K562 (cell line): Measurements from ENCODE around the gene SRSF11. TPM values are rescaled to one million over a fixed set of nuclear protein-coding genes. Genes with fewer than 3 reads are reported as not detected.

Experiments
- CC2D1A ChIP-seq: fragments of 450-650 bp; IDR thresholded peaks from 2 replicates; pipeline ENCODE4 v1.6.1; 2017; ENCODE audit warnings: mild to moderate bottlenecking
- EHMT2 ChIP-seq: fragments of 450-650 bp; IDR thresholded peaks from 2 replicates; pipeline ENCODE4 v1.6.1; 2018; ENCODE audit warnings: antibody characterized with exemption
- GTF2A2 ChIP-seq: IDR thresholded peaks from 2 replicates; pipeline ENCODE4 v1.6.1; 2016; ENCODE audit warnings: mild to moderate bottlenecking, missing genetic modification characterization, missing compliant biosample characterization
- HNRNPUL1 ChIP-seq: fragments of 200-400 bp; formaldehyde crosslinking; IDR thresholded peaks from 2 replicates; pipeline ENCODE4 v1.6.1; 2017; ENCODE audit warnings: low read length
- HSF4 ChIP-seq: fragments of 250-450 bp; sonication (Bioruptor Pico); IDR thresholded peaks from 2 replicates; pipeline ENCODE4 v2.1.2; 2022; ENCODE audit warnings: mild to moderate bottlenecking, moderate library complexity, borderline replicate concordance
- LARP7 ChIP-seq: fragments of 450-650 bp; IDR thresholded peaks from 2 replicates; pipeline ENCODE4 v1.6.1; 2016
- NFYB ChIP-seq: IDR thresholded peaks from 2 replicates; pipeline ENCODE4 v1.6.1; 2011; ENCODE audit warnings: mild to moderate bottlenecking, moderate library complexity; ENCODE audit not compliant: insufficient read length; ENCODE audit errors: extremely low read depth
- POLR2AphosphoS2 ChIP-seq: IDR thresholded peaks from 2 replicates; pipeline ENCODE4 v1.6.1; 2012; ENCODE audit warnings: low read length, improper control_type of control experiment
- SAFB ChIP-seq: fragments of 200-400 bp; formaldehyde crosslinking; IDR thresholded peaks from 2 replicates; pipeline ENCODE4 v1.6.1; 2017; ENCODE audit warnings: low read depth, low read length, borderline replicate concordance
- SOX6 ChIP-seq: fragments of 450-650 bp; IDR thresholded peaks from 2 replicates; pipeline ENCODE4 v1.6.1; 2014; ENCODE audit warnings: mild to moderate bottlenecking
- TAF1 ChIP-seq: IDR thresholded peaks from 2 replicates; pipeline ENCODE4 v1.6.1; 2011; ENCODE audit warnings: mild to moderate bottlenecking, low read length, moderate library complexity; ENCODE audit not compliant: insufficient read depth, control insufficient read depth, severe bottlenecking; ENCODE audit errors: extremely low read depth
- ZNF212 ChIP-seq: fragments of 450-650 bp; formaldehyde crosslinking; IDR thresholded peaks from 2 replicates; pipeline ENCODE4 v1.4.0; 2020; ENCODE audit warnings: mild to moderate bottlenecking
- ZNF436 ChIP-seq: fragments of 250-450, 450-650 bp; sonication (Bioruptor Pico); formaldehyde crosslinking; IDR thresholded peaks from 2 replicates; pipeline ENCODE4 v1.7.0; 2020; ENCODE audit warnings: mild to moderate bottlenecking
- ZNF583 ChIP-seq: fragments of 250-450 bp; sonication (Bioruptor Pico); IDR thresholded peaks from 2 replicates; pipeline ENCODE4 v1.4.0; 2020
- polyA plus RNA-seq, 8 experiments: library from polyadenylated mRNA; depleted of rRNA in 4 of 8; stranded (reverse) in 5 of 8; unstranded in 3 of 8; fragments of >200 nt; fragmentation: Nextera tagmentation in 2 of 8; fragmentation: Illumina TruSeq in 1 of 8; extraction: Ambion mirVana in 2 of 8; extraction: Trizol in 1 of 8; gene quantifications; 2 replicates each; pipeline versions ENCODE4 v1.2.1 to v1.2.3, GENCODE V29; 2011 to 2014; ENCODE audit warnings: inconsistent platforms in 1 of 8, missing spikeins in 1 of 8
- total RNA-seq, 7 experiments: library from RNA; depleted of rRNA in 6 of 7; stranded (reverse); fragments of >200 nt in 6 of 7; fragmentation: Illumina TruSeq in 2 of 7; extraction: Trizol in 2 of 7; gene quantifications; 2 replicates each; pipeline versions ENCODE4 v1.2.1 to v1.2.3, GENCODE V29; 2011 to 2021; ENCODE audit warnings: low replicate concordance in 1 of 7
- TF ChIP-seq, protein P1 (sequence below): fragments of 450-650 bp; IDR thresholded peaks from 2 replicates; pipeline ENCODE4 v1.6.1; 2018; ENCODE audit warnings: mild to moderate bottlenecking, low read depth; ENCODE audit not compliant: partially characterized antibody
- TF ChIP-seq, protein P2 (sequence below), 2 experiments: IDR thresholded peaks; 2 replicates each; pipeline ENCODE4 v1.6.1; 2012; ENCODE audit warnings: improper control_type of control experiment in 2 of 2, low read depth in 2 of 2, low read length in 2 of 2, borderline replicate concordance in 1 of 2
- TF ChIP-seq, protein P3 (sequence below): fragments of 450-650 bp; IDR thresholded peaks from 2 replicates; pipeline ENCODE4 v1.6.1; 2016
- TF ChIP-seq, protein P4 (sequence below), 2 experiments: fragments of 450-650 bp in 1 of 2; IDR thresholded peaks; 2 replicates each; pipeline ENCODE4 v1.6.1; 2011 to 2017; ENCODE audit warnings: low read depth in 2 of 2, antibody characterized with exemption in 1 of 2, borderline replicate concordance in 1 of 2, low read length in 1 of 2, mild to moderate bottlenecking in 1 of 2, mixed read lengths in 1 of 2; ENCODE audit not compliant: control insufficient read depth in 1 of 2

SRSF11 gene
- total and polyA plus RNA-seq, 9 of the 15 experiments (the other 6 are each of a cell fraction or from before 2014, with no cell fraction given): 76.9 to 418 (median 190) TPM

DNA sequence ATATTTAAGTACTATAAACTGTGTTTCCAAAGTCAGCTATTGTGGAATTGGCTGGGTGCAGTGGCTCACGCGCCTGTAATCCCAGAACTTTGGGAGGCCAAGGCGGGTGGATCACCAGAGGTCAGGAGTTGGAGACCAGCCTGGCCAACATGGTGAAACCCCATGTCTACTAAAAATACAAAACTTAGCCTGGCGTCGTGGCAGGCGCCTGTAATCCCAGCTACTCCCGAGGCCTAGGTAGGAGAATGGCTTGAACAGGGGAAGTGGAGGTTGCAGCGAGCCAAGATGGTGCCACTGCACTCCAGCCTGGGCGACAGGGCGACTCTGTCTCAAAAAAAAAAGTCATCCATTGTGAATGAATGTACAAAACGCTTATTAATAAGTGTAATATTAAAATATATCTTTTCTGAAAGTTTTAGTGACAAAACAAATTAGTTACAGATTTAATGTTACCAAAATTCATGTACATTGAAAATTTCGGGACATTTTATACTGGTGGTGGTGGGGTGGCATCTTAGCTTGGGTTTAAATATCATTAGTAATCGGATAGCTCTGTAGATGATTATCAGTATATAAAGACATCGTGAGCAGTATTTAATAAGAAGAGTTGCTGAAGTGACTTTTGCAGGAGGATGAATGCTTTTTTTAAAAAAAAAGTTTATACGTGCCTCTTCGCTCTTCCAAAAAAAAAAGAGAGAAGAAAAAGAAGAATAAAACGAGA, 503 bp upstream of the SRSF11 start (continued):
- TF ChIP-seq CC2D1A: 0 out of 2 replicates have a peak, but pooled peaks have one; percentile 22
- no peak for TF ChIP-seq GTF2A2 (tag)
- 0 out of 2 replicates have a peak, but pooled peaks have one; percentile 20 for TF ChIP-seq ZNF436 (CRISPR knock-in tag)
- TF ChIP-seq EHMT2: peak; percentile 72
- TF ChIP-seq, protein P1, sequence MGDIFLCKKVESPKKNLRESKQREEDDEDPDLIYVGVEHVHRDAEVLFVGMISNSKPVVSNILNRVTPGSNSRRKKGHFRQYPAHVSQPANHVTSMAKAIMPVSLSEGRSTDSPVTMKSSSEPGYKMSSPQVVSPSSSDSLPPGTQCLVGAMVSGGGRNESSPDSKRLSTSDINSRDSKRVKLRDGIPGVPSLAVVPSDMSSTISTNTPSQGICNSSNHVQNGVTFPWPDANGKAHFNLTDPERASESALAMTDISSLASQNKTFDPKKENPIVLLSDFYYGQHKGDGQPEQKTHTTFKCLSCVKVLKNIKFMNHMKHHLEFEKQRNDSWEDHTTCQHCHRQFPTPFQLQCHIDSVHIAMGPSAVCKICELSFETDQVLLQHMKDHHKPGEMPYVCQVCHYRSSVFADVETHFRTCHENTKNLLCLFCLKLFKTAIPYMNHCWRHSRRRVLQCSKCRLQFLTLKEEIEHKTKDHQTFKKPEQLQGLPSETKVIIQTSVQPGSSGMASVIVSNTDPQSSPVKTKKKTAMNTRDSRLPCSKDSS: no peak
- TF ChIP-seq, protein P2, sequence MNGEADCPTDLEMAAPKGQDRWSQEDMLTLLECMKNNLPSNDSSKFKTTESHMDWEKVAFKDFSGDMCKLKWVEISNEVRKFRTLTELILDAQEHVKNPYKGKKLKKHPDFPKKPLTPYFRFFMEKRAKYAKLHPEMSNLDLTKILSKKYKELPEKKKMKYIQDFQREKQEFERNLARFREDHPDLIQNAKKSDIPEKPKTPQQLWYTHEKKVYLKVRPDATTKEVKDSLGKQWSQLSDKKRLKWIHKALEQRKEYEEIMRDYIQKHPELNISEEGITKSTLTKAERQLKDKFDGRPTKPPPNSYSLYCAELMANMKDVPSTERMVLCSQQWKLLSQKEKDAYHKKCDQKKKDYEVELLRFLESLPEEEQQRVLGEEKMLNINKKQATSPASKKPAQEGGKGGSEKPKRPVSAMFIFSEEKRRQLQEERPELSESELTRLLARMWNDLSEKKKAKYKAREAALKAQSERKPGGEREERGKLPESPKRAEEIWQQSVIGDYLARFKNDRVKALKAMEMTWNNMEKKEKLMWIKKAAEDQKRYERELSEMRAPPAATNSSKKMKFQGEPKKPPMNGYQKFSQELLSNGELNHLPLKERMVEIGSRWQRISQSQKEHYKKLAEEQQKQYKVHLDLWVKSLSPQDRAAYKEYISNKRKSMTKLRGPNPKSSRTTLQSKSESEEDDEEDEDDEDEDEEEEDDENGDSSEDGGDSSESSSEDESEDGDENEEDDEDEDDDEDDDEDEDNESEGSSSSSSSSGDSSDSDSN (IDR thresholded peaks at IDR 0.05; ENCODE audit: borderline replicate concordance in 1 of 2, low read depth in 2 of 2, low read length in 2 of 2): 0 out of 4 replicates have a peak, but pooled peaks of 1 of the 2 experiments have one; percentile 21
- TF ChIP-seq NFYB: no peak
- TF ChIP-seq SOX6: 0 out of 2 replicates have a peak, but pooled peaks have one; percentile 1
- TF ChIP-seq, protein P3, sequence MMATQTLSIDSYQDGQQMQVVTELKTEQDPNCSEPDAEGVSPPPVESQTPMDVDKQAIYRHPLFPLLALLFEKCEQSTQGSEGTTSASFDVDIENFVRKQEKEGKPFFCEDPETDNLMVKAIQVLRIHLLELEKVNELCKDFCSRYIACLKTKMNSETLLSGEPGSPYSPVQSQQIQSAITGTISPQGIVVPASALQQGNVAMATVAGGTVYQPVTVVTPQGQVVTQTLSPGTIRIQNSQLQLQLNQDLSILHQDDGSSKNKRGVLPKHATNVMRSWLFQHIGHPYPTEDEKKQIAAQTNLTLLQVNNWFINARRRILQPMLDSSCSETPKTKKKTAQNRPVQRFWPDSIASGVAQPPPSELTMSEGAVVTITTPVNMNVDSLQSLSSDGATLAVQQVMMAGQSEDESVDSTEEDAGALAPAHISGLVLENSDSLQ: no peak
- TF ChIP-seq TAF1: no peak
- no peak for TF ChIP-seq ZNF212 (CRISPR knock-in tag)
- TF ChIP-seq, protein P4, sequence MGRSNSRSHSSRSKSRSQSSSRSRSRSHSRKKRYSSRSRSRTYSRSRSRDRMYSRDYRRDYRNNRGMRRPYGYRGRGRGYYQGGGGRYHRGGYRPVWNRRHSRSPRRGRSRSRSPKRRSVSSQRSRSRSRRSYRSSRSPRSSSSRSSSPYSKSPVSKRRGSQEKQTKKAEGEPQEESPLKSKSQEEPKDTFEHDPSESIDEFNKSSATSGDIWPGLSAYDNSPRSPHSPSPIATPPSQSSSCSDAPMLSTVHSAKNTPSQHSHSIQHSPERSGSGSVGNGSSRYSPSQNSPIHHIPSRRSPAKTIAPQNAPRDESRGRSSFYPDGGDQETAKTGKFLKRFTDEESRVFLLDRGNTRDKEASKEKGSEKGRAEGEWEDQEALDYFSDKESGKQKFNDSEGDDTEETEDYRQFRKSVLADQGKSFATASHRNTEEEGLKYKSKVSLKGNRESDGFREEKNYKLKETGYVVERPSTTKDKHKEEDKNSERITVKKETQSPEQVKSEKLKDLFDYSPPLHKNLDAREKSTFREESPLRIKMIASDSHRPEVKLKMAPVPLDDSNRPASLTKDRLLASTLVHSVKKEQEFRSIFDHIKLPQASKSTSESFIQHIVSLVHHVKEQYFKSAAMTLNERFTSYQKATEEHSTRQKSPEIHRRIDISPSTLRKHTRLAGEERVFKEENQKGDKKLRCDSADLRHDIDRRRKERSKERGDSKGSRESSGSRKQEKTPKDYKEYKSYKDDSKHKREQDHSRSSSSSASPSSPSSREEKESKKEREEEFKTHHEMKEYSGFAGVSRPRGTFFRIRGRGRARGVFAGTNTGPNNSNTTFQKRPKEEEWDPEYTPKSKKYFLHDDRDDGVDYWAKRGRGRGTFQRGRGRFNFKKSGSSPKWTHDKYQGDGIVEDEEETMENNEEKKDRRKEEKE (IDR thresholded peaks at IDR 0.05; ENCODE audit: borderline replicate concordance in 1 of 2, control insufficient read depth in 1 of 2, low read depth in 2 of 2, low read length in 1 of 2): 0 out of 4 replicates have a peak, but pooled peaks of 1 of the 2 experiments have one; percentile 18
- 0 out of 2 replicates have a peak, but pooled peaks have one; percentile 9 for TF ChIP-seq LARP7
- TF ChIP-seq HSF4 (CRISPR knock-in tag): no peak
- no peak for TF ChIP-seq POLR2AphosphoS2
- no peak for TF ChIP-seq SAFB
- TF ChIP-seq HNRNPUL1: no peak
- TF ChIP-seq ZNF583 (CRISPR knock-in tag): no peak
